GM12878 (cell line): Measurements from ENCODE around the gene HCFC1R1. TPM values are rescaled to one million over a fixed set of nuclear protein-coding genes. Genes with fewer than 3 reads are reported as not detected.

Source experiments
- ATAC-seq: fragments of 200-7000 bp; cut with Tn5 transposase; 3 replicates; pipeline ENCODE4 v1.9.1; 2020; ENCODE audit warnings: mild to moderate bottlenecking, moderate library complexity
- BruUV-seq: library from RNA; stranded (reverse); fragments of 400-500 nt; replicated peaks from 2 replicates; lab custom pipeline; 2021; lab: Mats Ljungman, UMichigan
- CTCF ChIA-PET: fragments of 300-600 bp; sonication (Branson Sonifier 250); formaldehyde crosslinking; extraction: SDS; loops from one replicate; lab custom pipeline; 2021; ENCODE audit warnings: inconsistent platforms; lab: Yijun Ruan, JAX
- POLR2A ChIA-PET: fragments of 350-600 bp; formaldehyde crosslinking; extraction: SDS; loops from one replicate; lab custom pipeline; 2021; ENCODE audit warnings: inconsistent platforms; lab: Charles Lee
- RAD21 ChIA-PET: fragments of 300-600 bp; sonication (Branson Sonifier 250); formaldehyde crosslinking; loops from one replicate; lab custom pipeline; 2023; ENCODE audit warnings: antibody characterized with exemption; ENCODE audit not compliant: unreplicated experiment; lab: Charles Lee
- SMC1A ChIA-PET: fragments of 300-600 bp; sonication (Branson Sonifier 250); formaldehyde crosslinking; loops from one replicate; lab custom pipeline; 2023; ENCODE audit not compliant: unreplicated experiment, uncharacterized antibody; lab: Charles Lee
- DNase-seq: peaks from one replicate; pipeline ENCODE4 v3.0.0-alpha.2; 2011; ENCODE audit warnings: low read depth, low spot score
- FAIRE-seq: peaks from 3 replicates; lab custom pipeline; 2011; peaks lifted over from hg19 to GRCh38; lab: Jason Lieb, UNC
- H2AFZ ChIP-seq: 2 replicates; pipeline ENCODE4 v1.6.0; 2011; ENCODE audit warnings: low read depth, low read length, control low read depth; ENCODE audit not compliant: control insufficient read depth
- H3K27ac ChIP-seq: 2 replicates; pipeline ENCODE4 v1.5.1; 2011; ENCODE audit warnings: control low read depth; ENCODE audit not compliant: control insufficient read depth, insufficient read depth
- H3K27me3 ChIP-seq, 2 experiments: replicated peaks in 1 of 2; 2 replicates each; pipeline versions ENCODE4 v1.6.0 to v1.6.1; 2011; ENCODE audit warnings: low read length in 1 of 2; ENCODE audit not compliant: control insufficient read depth in 2 of 2, insufficient read depth in 2 of 2
- H3K36me3 ChIP-seq, 2 experiments: 2 replicates each; pipeline ENCODE4 v1.5.1; 2011; ENCODE audit warnings: low read length in 1 of 2; ENCODE audit not compliant: control insufficient read depth in 2 of 2, insufficient read depth in 2 of 2
- H3K4me1 ChIP-seq: 2 replicates; pipeline ENCODE4 v1.6.1; 2011; ENCODE audit warnings: mild to moderate bottlenecking, low read length, moderate library complexity, mixed read lengths; ENCODE audit not compliant: control insufficient read depth, insufficient read depth
- H3K4me2 ChIP-seq: 2 replicates; pipeline ENCODE4 v1.6.0; 2011; ENCODE audit warnings: control low read depth; ENCODE audit not compliant: control insufficient read depth, insufficient read depth
- H3K4me3 ChIP-seq: fragments of 200-600 bp; sonication (generic); 2 replicates; pipeline ENCODE4 v1.5.1; 2016
- H3K79me2 ChIP-seq: 2 replicates; pipeline ENCODE4 v1.6.0; 2011; ENCODE audit warnings: low read length; ENCODE audit not compliant: control insufficient read depth, insufficient read depth
- H3K9ac ChIP-seq: 2 replicates; pipeline ENCODE4 v1.8.0; 2011; ENCODE audit warnings: low read length, control low read depth, mixed read lengths; ENCODE audit not compliant: control insufficient read depth, insufficient read depth
- H3K9me3 ChIP-seq: replicated peaks from 3 replicates; pipeline ENCODE4 v1.5.1; 2011; ENCODE audit warnings: mild to moderate bottlenecking, low read length; ENCODE audit not compliant: control insufficient read depth, insufficient read depth
- H4K20me1 ChIP-seq: 2 replicates; pipeline ENCODE4 v1.6.0; 2011; ENCODE audit not compliant: control insufficient read depth, insufficient read depth
- CREM ChIP-seq: IDR thresholded peaks from 2 replicates; pipeline ENCODE4 v1.6.1; 2014; ENCODE audit warnings: antibody characterized with exemption, low read depth
- ESRRA ChIP-seq: IDR thresholded peaks from 2 replicates; pipeline ENCODE4 v1.6.1; 2012; ENCODE audit warnings: mild to moderate bottlenecking, low read length, improper control_type of control experiment
- FOXM1 ChIP-seq: IDR thresholded peaks from 2 replicates; pipeline ENCODE4 v1.6.1; 2012; ENCODE audit warnings: low read depth, mild to moderate bottlenecking, inconsistent platforms, low read length, moderate library complexity
- MTA3 ChIP-seq: IDR thresholded peaks from 2 replicates; pipeline ENCODE4 v1.6.1; 2012; ENCODE audit warnings: low read length, inconsistent platforms, borderline replicate concordance
- MXI1 ChIP-seq: fragments of 150-350 bp; IDR thresholded peaks from 2 replicates; pipeline ENCODE4 v1.6.1; 2011; ENCODE audit warnings: low read depth, mild to moderate bottlenecking, inconsistent platforms, low read length, improper control_type of control experiment
- NFXL1 ChIP-seq: fragments of 450-650 bp; IDR thresholded peaks from 2 replicates; pipeline ENCODE4 v1.6.1; 2017; ENCODE audit warnings: antibody characterized with exemption, mild to moderate bottlenecking, borderline replicate concordance
- SP1 ChIP-seq: IDR thresholded peaks from one replicate; pipeline ENCODE4 v1.6.1; 2011; ENCODE audit warnings: low read depth, low read length
- TCF7 ChIP-seq: IDR thresholded peaks from 2 replicates; pipeline ENCODE4 v1.6.1; 2014; ENCODE audit warnings: antibody characterized with exemption, borderline replicate concordance
- WRNIP1 ChIP-seq: IDR thresholded peaks from 2 replicates; pipeline ENCODE4 v1.6.1; 2011; ENCODE audit warnings: low read depth, low read length, improper control_type of control experiment, borderline replicate concordance
- WGBS: methylation state at CpG from one replicate; pipeline ENCODE4 v1.1.6; 2016; ENCODE audit warnings: low lambda C conversion rate; ENCODE audit not compliant: insufficient replicate concordance, insufficient coverage; ENCODE audit errors: missing lambda C conversion rate; 5-methylcytosine and 5-hydroxymethylcytosine counted together
- in situ Hi-C: fragments of 300-500 bp; cut with MboI; formaldehyde crosslinking; loops from 9 replicates; pipeline ENCODE4 v1.14.3; 2018; ENCODE audit warnings: mixed read lengths
- intact Hi-C: fragments of 100-400 bp; cut with micrococcal nuclease; formaldehyde crosslinking; loops from one replicate; pipeline ENCODE4 v1.14.2; 2022; ENCODE audit not compliant: unreplicated experiment
- polyA plus RNA-seq, 11 experiments: library from polyadenylated mRNA; depleted of rRNA in 4 of 11; unstranded in 6 of 11; stranded (reverse) in 5 of 11; fragments of >200 nt; fragmentation: Nextera tagmentation in 4 of 11; fragmentation: Illumina TruSeq in 1 of 11; extraction: Ambion mirVana in 4 of 11; extraction: Trizol in 1 of 11; gene quantifications; 1 replicate in 1 of 11; 2 replicates in 10 of 11; pipeline versions ENCODE4 v1.2.1 to v1.2.3, GENCODE V29; 2011 to 2016; ENCODE audit warnings: inconsistent platforms in 2 of 11, missing spikeins in 2 of 11, low read depth in 1 of 11
- total RNA-seq, 4 experiments: library from RNA; depleted of rRNA in 3 of 4; stranded (reverse); fragments of >200 nt in 3 of 4; fragmentation: Illumina TruSeq in 1 of 4; extraction: Trizol in 1 of 4; gene quantifications; 2 replicates each; pipeline versions ENCODE4 v1.2.1 to v1.2.3, GENCODE V29; 2013 to 2021
- TF ChIP-seq, protein P1 (sequence below): fragments of 450-650 bp; IDR thresholded peaks from 2 replicates; pipeline ENCODE4 v1.6.1; 2017; ENCODE audit warnings: mild to moderate bottlenecking, low read depth, inconsistent platforms; ENCODE audit not compliant: poor library complexity, severe bottlenecking
- TF ChIP-seq, protein P2 (sequence below): IDR thresholded peaks from 2 replicates; pipeline ENCODE4 v1.6.1; 2012; ENCODE audit warnings: mild to moderate bottlenecking, low read depth, low read length
- TF ChIP-seq, protein P3 (sequence below): fragments of 450-650 bp; IDR thresholded peaks from 2 replicates; pipeline ENCODE4 v1.6.1; 2017; ENCODE audit warnings: low read depth, mild to moderate bottlenecking, moderate library complexity
- TF ChIP-seq, protein P4 (sequence below): fragments of 450-650 bp; formaldehyde crosslinking; IDR thresholded peaks from 2 replicates; pipeline ENCODE4 v1.4.0; 2022; ENCODE audit warnings: mild to moderate bottlenecking, moderate library complexity

HCFC1R1 gene
- total and polyA plus RNA-seq, 10 of the 15 experiments (the other 5 are each of a cell fraction or from before 2014, with no cell fraction given): 2.8 to 42.5 (median 20.4) TPM

DNA sequence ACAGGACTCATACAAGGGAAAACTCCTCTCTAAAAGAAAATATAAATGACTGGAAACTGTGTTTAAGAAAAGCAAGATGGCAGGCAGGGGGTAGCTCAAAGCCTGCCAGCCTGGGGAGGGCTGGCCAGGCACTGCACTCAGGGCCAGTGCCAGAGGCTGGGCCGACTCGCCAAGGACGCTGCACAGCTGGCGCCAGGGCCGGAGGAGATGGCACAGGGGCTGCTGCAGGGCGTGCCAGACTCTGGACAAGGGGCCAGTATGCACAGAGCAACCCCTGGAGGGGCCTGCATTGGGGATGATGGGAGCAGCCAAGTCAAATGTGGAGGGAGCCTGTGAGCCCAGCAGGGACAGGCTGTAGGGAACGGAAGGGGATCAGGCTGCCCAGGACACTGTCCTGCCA is 47.5 kb downstream of the HCFC1R1 start:
- H3K4me1 ChIP-seq: peaks cover 7% of the 10 kb centered on the region
- H3K79me2 ChIP-seq: peaks cover 11% of the 10 kb centered on the region
- in situ Hi-C loops (no loop called here), intact Hi-C loops (no loop called here)
- H2AFZ ChIP-seq: no peak overlapping the region
- H3K9me3 ChIP-seq: no peaks in the 10 kb centered on the region
- no peak overlapping the region for H3K4me2 ChIP-seq
- CTCF ChIA-PET: no interaction called here
- H3K27me3 ChIP-seq: no peaks in the 10 kb centered on the region
- DNase-seq (no peak), ATAC-seq (no peak), FAIRE-seq (no peak)
- H4K20me1 ChIP-seq: no peaks in the 10 kb centered on the region
- H3K9ac ChIP-seq: no peak overlapping the region
- H3K4me3 ChIP-seq: no peak overlapping the region
- H3K36me3 ChIP-seq: peaks cover 4 to 20% of the 10 kb centered on the region in 2 experiments; a peak in 3 of 4 replicates
- BruUV-seq: no TSS peak
- WGBS: 97% methylated on average over 7 of the region's 7 CpGs
- H3K27ac ChIP-seq: no peak overlapping the region
- TF ChIP-seq, protein P1, sequence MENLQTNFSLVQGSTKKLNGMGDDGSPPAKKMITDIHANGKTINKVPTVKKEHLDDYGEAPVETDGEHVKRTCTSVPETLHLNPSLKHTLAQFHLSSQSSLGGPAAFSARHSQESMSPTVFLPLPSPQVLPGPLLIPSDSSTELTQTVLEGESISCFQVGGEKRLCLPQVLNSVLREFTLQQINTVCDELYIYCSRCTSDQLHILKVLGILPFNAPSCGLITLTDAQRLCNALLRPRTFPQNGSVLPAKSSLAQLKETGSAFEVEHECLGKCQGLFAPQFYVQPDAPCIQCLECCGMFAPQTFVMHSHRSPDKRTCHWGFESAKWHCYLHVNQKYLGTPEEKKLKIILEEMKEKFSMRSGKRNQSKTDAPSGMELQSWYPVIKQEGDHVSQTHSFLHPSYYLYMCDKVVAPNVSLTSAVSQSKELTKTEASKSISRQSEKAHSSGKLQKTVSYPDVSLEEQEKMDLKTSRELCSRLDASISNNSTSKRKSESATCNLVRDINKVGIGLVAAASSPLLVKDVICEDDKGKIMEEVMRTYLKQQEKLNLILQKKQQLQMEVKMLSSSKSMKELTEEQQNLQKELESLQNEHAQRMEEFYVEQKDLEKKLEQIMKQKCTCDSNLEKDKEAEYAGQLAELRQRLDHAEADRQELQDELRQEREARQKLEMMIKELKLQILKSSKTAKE: no peak
- no peak for TF ChIP-seq MTA3
- TF ChIP-seq, protein P2, sequence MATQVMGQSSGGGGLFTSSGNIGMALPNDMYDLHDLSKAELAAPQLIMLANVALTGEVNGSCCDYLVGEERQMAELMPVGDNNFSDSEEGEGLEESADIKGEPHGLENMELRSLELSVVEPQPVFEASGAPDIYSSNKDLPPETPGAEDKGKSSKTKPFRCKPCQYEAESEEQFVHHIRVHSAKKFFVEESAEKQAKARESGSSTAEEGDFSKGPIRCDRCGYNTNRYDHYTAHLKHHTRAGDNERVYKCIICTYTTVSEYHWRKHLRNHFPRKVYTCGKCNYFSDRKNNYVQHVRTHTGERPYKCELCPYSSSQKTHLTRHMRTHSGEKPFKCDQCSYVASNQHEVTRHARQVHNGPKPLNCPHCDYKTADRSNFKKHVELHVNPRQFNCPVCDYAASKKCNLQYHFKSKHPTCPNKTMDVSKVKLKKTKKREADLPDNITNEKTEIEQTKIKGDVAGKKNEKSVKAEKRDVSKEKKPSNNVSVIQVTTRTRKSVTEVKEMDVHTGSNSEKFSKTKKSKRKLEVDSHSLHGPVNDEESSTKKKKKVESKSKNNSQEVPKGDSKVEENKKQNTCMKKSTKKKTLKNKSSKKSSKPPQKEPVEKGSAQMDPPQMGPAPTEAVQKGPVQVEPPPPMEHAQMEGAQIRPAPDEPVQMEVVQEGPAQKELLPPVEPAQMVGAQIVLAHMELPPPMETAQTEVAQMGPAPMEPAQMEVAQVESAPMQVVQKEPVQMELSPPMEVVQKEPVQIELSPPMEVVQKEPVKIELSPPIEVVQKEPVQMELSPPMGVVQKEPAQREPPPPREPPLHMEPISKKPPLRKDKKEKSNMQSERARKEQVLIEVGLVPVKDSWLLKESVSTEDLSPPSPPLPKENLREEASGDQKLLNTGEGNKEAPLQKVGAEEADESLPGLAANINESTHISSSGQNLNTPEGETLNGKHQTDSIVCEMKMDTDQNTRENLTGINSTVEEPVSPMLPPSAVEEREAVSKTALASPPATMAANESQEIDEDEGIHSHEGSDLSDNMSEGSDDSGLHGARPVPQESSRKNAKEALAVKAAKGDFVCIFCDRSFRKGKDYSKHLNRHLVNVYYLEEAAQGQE: no peak
- TF ChIP-seq CREM: no peak
- TF ChIP-seq WRNIP1: no peak
- TF ChIP-seq TCF7: no peak
- TF ChIP-seq, protein P3, sequence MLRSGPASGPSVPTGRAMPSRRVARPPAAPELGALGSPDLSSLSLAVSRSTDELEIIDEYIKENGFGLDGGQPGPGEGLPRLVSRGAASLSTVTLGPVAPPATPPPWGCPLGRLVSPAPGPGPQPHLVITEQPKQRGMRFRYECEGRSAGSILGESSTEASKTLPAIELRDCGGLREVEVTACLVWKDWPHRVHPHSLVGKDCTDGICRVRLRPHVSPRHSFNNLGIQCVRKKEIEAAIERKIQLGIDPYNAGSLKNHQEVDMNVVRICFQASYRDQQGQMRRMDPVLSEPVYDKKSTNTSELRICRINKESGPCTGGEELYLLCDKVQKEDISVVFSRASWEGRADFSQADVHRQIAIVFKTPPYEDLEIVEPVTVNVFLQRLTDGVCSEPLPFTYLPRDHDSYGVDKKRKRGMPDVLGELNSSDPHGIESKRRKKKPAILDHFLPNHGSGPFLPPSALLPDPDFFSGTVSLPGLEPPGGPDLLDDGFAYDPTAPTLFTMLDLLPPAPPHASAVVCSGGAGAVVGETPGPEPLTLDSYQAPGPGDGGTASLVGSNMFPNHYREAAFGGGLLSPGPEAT: no peak
- TF ChIP-seq ESRRA: no peak
- TF ChIP-seq FOXM1: no peak
- TF ChIP-seq MXI1: no peak
- TF ChIP-seq SP1: no peak
- TF ChIP-seq NFXL1: no peak
- TF ChIP-seq, protein P4, sequence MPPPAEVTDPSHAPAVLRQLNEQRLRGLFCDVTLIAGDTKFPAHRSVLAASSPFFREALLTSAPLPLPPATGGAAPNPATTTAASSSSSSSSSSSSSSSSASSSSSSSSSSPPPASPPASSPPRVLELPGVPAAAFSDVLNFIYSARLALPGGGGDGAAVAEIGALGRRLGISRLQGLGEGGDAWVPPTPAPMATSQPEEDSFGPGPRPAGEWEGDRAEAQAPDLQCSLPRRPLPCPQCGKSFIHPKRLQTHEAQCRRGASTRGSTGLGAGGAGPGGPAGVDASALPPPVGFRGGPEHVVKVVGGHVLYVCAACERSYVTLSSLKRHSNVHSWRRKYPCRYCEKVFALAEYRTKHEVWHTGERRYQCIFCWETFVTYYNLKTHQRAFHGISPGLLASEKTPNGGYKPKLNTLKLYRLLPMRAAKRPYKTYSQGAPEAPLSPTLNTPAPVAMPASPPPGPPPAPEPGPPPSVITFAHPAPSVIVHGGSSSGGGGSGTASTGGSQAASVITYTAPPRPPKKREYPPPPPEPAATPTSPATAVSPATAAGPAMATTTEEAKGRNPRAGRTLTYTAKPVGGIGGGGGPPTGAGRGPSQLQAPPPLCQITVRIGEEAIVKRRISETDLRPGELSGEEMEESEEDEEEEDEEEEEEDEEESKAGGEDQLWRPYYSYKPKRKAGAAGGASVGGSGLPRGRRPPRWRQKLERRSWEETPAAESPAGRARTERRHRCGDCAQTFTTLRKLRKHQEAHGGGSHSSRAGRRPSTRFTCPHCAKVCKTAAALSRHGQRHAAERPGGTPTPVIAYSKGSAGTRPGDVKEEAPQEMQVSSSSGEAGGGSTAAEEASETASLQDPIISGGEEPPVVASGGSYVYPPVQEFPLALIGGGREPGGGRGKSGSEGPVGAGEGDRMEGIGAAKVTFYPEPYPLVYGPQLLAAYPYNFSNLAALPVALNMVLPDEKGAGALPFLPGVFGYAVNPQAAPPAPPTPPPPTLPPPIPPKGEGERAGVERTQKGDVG (CRISPR knock-in tag): no peak
- POLR2A ChIA-PET: no interaction called here
- SMC1A ChIA-PET: no interaction called here
- RAD21 ChIA-PET: no interaction called here
